H1 (cell line): Measurements from ENCODE around the gene PDRG1. TPM values are rescaled to one million over a fixed set of nuclear protein-coding genes. Genes with fewer than 3 reads are reported as not detected.

Experiments
- CTCF ChIA-PET: fragments of 300-600 bp; sonication (Branson Sonifier 250); formaldehyde crosslinking; loops from one replicate; lab custom pipeline; 2021; ENCODE audit not compliant: partially characterized antibody; lab: Charles Lee
- POLR2A ChIA-PET: fragments of 300-600 bp; sonication (Branson Sonifier 250); formaldehyde crosslinking; loops from one replicate; lab custom pipeline; 2021; ENCODE audit warnings: inconsistent platforms; ENCODE audit not compliant: partially characterized antibody; lab: Charles Lee
- DNase-seq, 2 experiments: peaks; one replicate each; pipeline versions ENCODE4 v3.0.0 to v3.0.0-alpha.2; 2010 to 2022; ENCODE audit warnings: low spot score in 2 of 2, low read depth in 1 of 2, mixed read lengths in 1 of 2
- FAIRE-seq: peaks from 2 replicates; lab custom pipeline; 2011; peaks lifted over from hg19 to GRCh38; lab: Jason Lieb, UNC
- H2AFZ ChIP-seq: 2 replicates; pipeline ENCODE4 v1.8.1; 2012; ENCODE audit warnings: low read length, inconsistent platforms
- H2AK5ac ChIP-seq: 2 replicates; pipeline ENCODE4 v1.6.1; 2013; ENCODE audit warnings: low read depth, low read length
- H2BK120ac ChIP-seq: replicated peaks from 2 replicates; pipeline ENCODE3; 2013; ENCODE audit warnings: low read depth, low read length, inconsistent platforms
- H2BK12ac ChIP-seq: 2 replicates; pipeline ENCODE4 v1.6.1; 2013; ENCODE audit warnings: low read depth, low read length
- H2BK15ac ChIP-seq: 2 replicates; pipeline ENCODE4 v1.6.1; 2013; ENCODE audit warnings: low read length
- H2BK20ac ChIP-seq: 2 replicates; pipeline ENCODE4 v1.6.1; 2013; ENCODE audit warnings: low read length
- H2BK5ac ChIP-seq: 2 replicates; pipeline ENCODE4 v1.6.1; 2013; ENCODE audit warnings: low read depth, low read length
- H3K14ac ChIP-seq: 2 replicates; pipeline ENCODE4 v1.6.1; 2013; ENCODE audit warnings: inconsistent platforms; ENCODE audit not compliant: insufficient read length
- H3K18ac ChIP-seq: 2 replicates; pipeline ENCODE4 v1.6.1; 2013; ENCODE audit warnings: low read length; ENCODE audit errors: extremely low read depth
- H3K23ac ChIP-seq: 2 replicates; pipeline ENCODE4 v1.6.1; 2013; ENCODE audit warnings: inconsistent platforms; ENCODE audit not compliant: insufficient read length
- H3K23me2 ChIP-seq: 2 replicates; pipeline ENCODE4 v1.6.1; 2013; ENCODE audit warnings: low read depth, low read length
- H3K27ac ChIP-seq: 2 replicates; pipeline ENCODE4 v1.6.1; 2011; ENCODE audit warnings: low read depth, low read length, inconsistent platforms
- H3K27me3 ChIP-seq, 4 experiments: replicated peaks in 1 of 4; 1 replicate in 1 of 4; 2 replicates in 3 of 4; pipeline versions ENCODE4 v1.6.1 to v1.8.1; 2011 to 2013; ENCODE audit warnings: low read length in 3 of 4, mild to moderate bottlenecking in 3 of 4, inconsistent platforms in 2 of 4, mixed read lengths in 2 of 4, moderate library complexity in 1 of 4; ENCODE audit not compliant: control insufficient read depth in 3 of 4, insufficient read depth in 3 of 4; ENCODE audit errors: extremely low read depth in 1 of 4
- H3K36me3 ChIP-seq, 4 experiments: 2 replicates each; pipeline versions ENCODE4 v1.6.1 to v1.8.1; 2011 to 2013; ENCODE audit warnings: mild to moderate bottlenecking in 4 of 4, low read length in 3 of 4, moderate library complexity in 2 of 4, control low read depth in 1 of 4, inconsistent platforms in 1 of 4; ENCODE audit not compliant: insufficient read depth in 4 of 4, control insufficient read depth in 2 of 4
- H3K4ac ChIP-seq: replicated peaks from 2 replicates; pipeline ENCODE3; 2013; ENCODE audit warnings: low read length, low read depth, mixed read lengths, inconsistent platforms; ENCODE audit not compliant: insufficient read length
- H3K4me1 ChIP-seq, 4 experiments: replicated peaks in 1 of 4; 1 replicate in 1 of 4; 2 replicates in 3 of 4; pipeline versions ENCODE4 v1.6.1 to v1.8.1; 2011 to 2013; ENCODE audit warnings: low read length in 3 of 4, inconsistent platforms in 2 of 4, mixed read lengths in 1 of 4; ENCODE audit not compliant: insufficient read depth in 4 of 4, control insufficient read depth in 3 of 4
- H3K4me2 ChIP-seq, 2 experiments: 2 replicates each; pipeline versions ENCODE4 v1.6.1 to v1.8.1; 2011 to 2013; ENCODE audit warnings: low read depth in 2 of 2, low read length in 2 of 2, control low read depth in 1 of 2, inconsistent platforms in 1 of 2, mild to moderate bottlenecking in 1 of 2; ENCODE audit not compliant: insufficient read depth in 1 of 2
- H3K4me3 ChIP-seq, 4 experiments: fragments of 200-600, 300-600 bp in 1 of 4; sonication (generic), shearing (Covaris generic), sonication (Bioruptor Twin) in 1 of 4; 2 replicates each; pipeline versions ENCODE4 v1.5.1 to v1.8.1; 2011 to 2016; ENCODE audit warnings: low read length in 4 of 4, low read depth in 3 of 4, control low read depth in 2 of 4, inconsistent platforms in 2 of 4, mild to moderate bottlenecking in 2 of 4, mixed read lengths in 1 of 4, moderate library complexity in 1 of 4; ENCODE audit not compliant: insufficient read depth in 2 of 4; ENCODE audit errors: extremely low read depth in 1 of 4
- H3K56ac ChIP-seq: replicated peaks from 2 replicates; pipeline ENCODE3; 2013; ENCODE audit warnings: low read depth, mild to moderate bottlenecking, mixed read lengths, low read length, inconsistent platforms; ENCODE audit not compliant: insufficient read length
- H3K79me1 ChIP-seq: 2 replicates; pipeline ENCODE4 v1.6.1; 2013; ENCODE audit warnings: low read depth, low read length, control low read depth
- H3K79me2 ChIP-seq, 2 experiments: 2 replicates each; pipeline versions ENCODE4 v1.6.1 to v1.8.1; 2012 to 2013; ENCODE audit warnings: low read length in 2 of 2, mild to moderate bottlenecking in 2 of 2, inconsistent platforms in 1 of 2; ENCODE audit not compliant: insufficient read depth in 2 of 2, control insufficient read depth in 1 of 2
- H3K9ac ChIP-seq, 4 experiments: replicated peaks in 1 of 4; 1 replicate in 1 of 4; 2 replicates in 3 of 4; pipeline versions ENCODE4 v1.6.1 to v1.8.1; 2011 to 2013; ENCODE audit warnings: low read depth in 3 of 4, low read length in 3 of 4, control low read depth in 2 of 4, mild to moderate bottlenecking in 2 of 4, moderate library complexity in 2 of 4, inconsistent platforms in 1 of 4; ENCODE audit errors: extremely low read depth in 1 of 4
- H3K9me3 ChIP-seq, 2 experiments: 2 replicates each; pipeline versions ENCODE4 v1.6.1 to v1.8.1; 2012 to 2013; ENCODE audit warnings: mild to moderate bottlenecking in 2 of 2, moderate library complexity in 2 of 2, control low read depth in 1 of 2, inconsistent platforms in 1 of 2, low read depth in 1 of 2, low read length in 1 of 2, mixed read lengths in 1 of 2; ENCODE audit not compliant: insufficient read depth in 2 of 2
- H4K20me1 ChIP-seq, 2 experiments: replicated peaks in 1 of 2; 2 replicates each; pipeline versions ENCODE3 to v1.8.1; 2011 to 2013; ENCODE audit warnings: inconsistent platforms in 2 of 2, low read length in 2 of 2, mild to moderate bottlenecking in 1 of 2; ENCODE audit not compliant: insufficient read depth in 2 of 2, control insufficient read depth in 1 of 2
- H4K5ac ChIP-seq: 2 replicates; pipeline ENCODE4 v1.6.1; 2013; ENCODE audit warnings: low read length, low read depth, mixed read lengths, inconsistent platforms; ENCODE audit not compliant: insufficient read length
- H4K8ac ChIP-seq: 2 replicates; pipeline ENCODE4 v1.8.0; 2013; ENCODE audit warnings: mild to moderate bottlenecking, moderate library complexity, low read length, inconsistent platforms; ENCODE audit not compliant: insufficient read depth; ENCODE audit errors: extremely low read depth
- H4K91ac ChIP-seq: replicated peaks from 2 replicates; pipeline ENCODE3; 2013; ENCODE audit warnings: low read length, mixed read lengths, inconsistent platforms; ENCODE audit not compliant: insufficient read length
- CBX5 ChIP-seq: fragments of 300-800, 300-1000 bp; sonication (generic); IDR thresholded peaks from 2 replicates; pipeline ENCODE4 v1.7.1; 2016; ENCODE audit warnings: antibody characterized with exemption, low read length, low read depth
- CBX8 ChIP-seq: fragments of 300-800, 300-1000 bp; sonication (generic); IDR thresholded peaks from 2 replicates; pipeline ENCODE4 v1.7.1; 2016; ENCODE audit warnings: low read depth, low read length, borderline replicate concordance
- CREB1 ChIP-seq: IDR thresholded peaks from 2 replicates; pipeline ENCODE4 v1.6.1; 2012; ENCODE audit warnings: inconsistent platforms
- FOSL1 ChIP-seq: IDR thresholded peaks from 2 replicates; pipeline ENCODE4 v1.6.1; 2011; ENCODE audit warnings: mild to moderate bottlenecking, low read depth, low read length, moderate library complexity; ENCODE audit not compliant: insufficient read depth
- HDAC6 ChIP-seq: IDR thresholded peaks from one replicate; pipeline ENCODE4 v1.7.1; 2012; ENCODE audit warnings: low read depth, mild to moderate bottlenecking, inconsistent platforms, low read length, moderate library complexity
- KDM5A ChIP-seq: fragments of 200-600 bp; IDR thresholded peaks from 2 replicates; pipeline ENCODE4 v1.7.1; 2012; ENCODE audit warnings: mild to moderate bottlenecking, low read length, inconsistent platforms, mixed read lengths
- MAX ChIP-seq: IDR thresholded peaks from 2 replicates; pipeline ENCODE4 v1.6.1; 2012; ENCODE audit warnings: inconsistent platforms
- NRF1 ChIP-seq: IDR thresholded peaks from 2 replicates; pipeline ENCODE4 v1.6.1; 2011; ENCODE audit warnings: mild to moderate bottlenecking, low read depth, low read length, improper control_type of control experiment
- PHF8 ChIP-seq: fragments of 200-600 bp; sonication (generic); conservative IDR thresholded peaks from 2 replicates; pipeline ENCODE4 v1.7.1; 2012; ENCODE audit warnings: low read depth, mild to moderate bottlenecking, inconsistent platforms, low read length, moderate library complexity
- RNF2 ChIP-seq: fragments of 200-900, 300-1000 bp; sonication (generic); IDR thresholded peaks from 2 replicates; pipeline ENCODE4 v1.7.1; 2016; ENCODE audit warnings: borderline replicate concordance, low read depth, mild to moderate bottlenecking, antibody characterized with exemption, low read length; ENCODE audit not compliant: poor library complexity, severe bottlenecking; ENCODE audit errors: missing control alignments
- SIN3A ChIP-seq, 2 experiments: IDR thresholded peaks in 1 of 2; conservative IDR thresholded peaks in 1 of 2; 2 replicates each; pipeline ENCODE4 v1.6.1; 2011 to 2012; ENCODE audit warnings: low read length in 2 of 2, improper control_type of control experiment in 1 of 2, low read depth in 1 of 2, mild to moderate bottlenecking in 1 of 2
- SUZ12 ChIP-seq: fragments of 200-600 bp; sonication (generic); IDR thresholded peaks from 2 replicates; pipeline ENCODE4 v1.6.1; 2012; ENCODE audit warnings: mild to moderate bottlenecking, inconsistent platforms, low read length, moderate library complexity, mixed read lengths
- TAF1 ChIP-seq: IDR thresholded peaks from 2 replicates; pipeline ENCODE4 v1.6.1; 2011; ENCODE audit warnings: mild to moderate bottlenecking, low read depth, low read length
- TEAD4 ChIP-seq: IDR thresholded peaks from 2 replicates; pipeline ENCODE4 v1.6.1; 2012; ENCODE audit warnings: low read depth, low read length, inconsistent platforms, mixed read lengths
- YY1 ChIP-seq: IDR thresholded peaks from 2 replicates; pipeline ENCODE4 v1.6.1; 2011; ENCODE audit warnings: low read depth, mild to moderate bottlenecking, low read length
- WGBS, 2 experiments: shearing (Covaris generic) in 1 of 2; methylation state at CpG; one replicate each; pipeline versions ENCODE4 v1.1.6 to v1.1.7; 2013 to 2015; ENCODE audit warnings: low lambda C conversion rate in 2 of 2, mixed read lengths in 2 of 2, inconsistent platforms in 1 of 2, low coverage in 1 of 2, missing lambda C conversion rate in 1 of 2; ENCODE audit not compliant: insufficient replicate concordance in 2 of 2, insufficient coverage in 1 of 2, insufficient read length in 1 of 2; ENCODE audit errors: extremely low coverage in 1 of 2, missing lambda C conversion rate in 1 of 2; 5-methylcytosine and 5-hydroxymethylcytosine counted together
- polyA plus RNA-seq, 7 experiments: library from polyadenylated mRNA; depleted of rRNA in 3 of 7; stranded (reverse) in 5 of 7; unstranded in 2 of 7; fragments of >200 nt in 5 of 7; fragments of 200-250 nt in 2 of 7; gene quantifications; 1 replicate in 5 of 7; 2 replicates in 1 of 7; 4 replicates in 1 of 7; pipeline versions ENCODE4 v1.2.1 to v1.2.3, GENCODE V29; 2011 to 2013; ENCODE audit warnings: missing spikeins in 2 of 7, mixed read lengths in 2 of 7
- total RNA-seq: library from RNA; stranded (reverse); fragmentation: NEBNext Ultra II Directional; extraction: Animal tissue kit (Norgen Biotek cat#: 25700); gene quantifications from 2 replicates; pipeline ENCODE4 v1.2.1, GENCODE V29; 2021

PDRG1 gene
- total and polyA plus RNA-seq, 2 of the 8 experiments (the other 6 are each of a cell fraction or from before 2014, with no cell fraction given), result 14.2 to 20.8 TPM

GRCh38 chr20:31922181-31922580, 29.7 kb downstream of the PDRG1 start:
- Histone ChIP-seq H3K4me2 (no peak overlapping the region), H3K9ac (no peak overlapping the region), H4K8ac (no peak overlapping the region), H2BK12ac (no peak overlapping the region), H3K79me2 (no peaks in the 10 kb centered on the region), H2BK20ac (no peak overlapping the region), H4K20me1 (no peaks in the 10 kb centered on the region), H3K23me2 (no peaks in the 10 kb centered on the region), H3K56ac (no peak overlapping the region), H2AFZ (no peak overlapping the region), H3K4me1 (peaks cover 0 to 22% (median 16%) of the 10 kb centered on the region in 4 experiments; a peak in 6 of 7 replicates), H3K27ac (no peak overlapping the region), H4K91ac (no peak overlapping the region), H3K18ac (no peak overlapping the region), H3K27me3 (no peaks in the 10 kb centered on the region), H2BK120ac (no peak overlapping the region), H3K36me3 (no peaks in the 10 kb centered on the region), H4K5ac (no peak overlapping the region), H3K4ac (no peak overlapping the region), H3K9me3 (no peaks in the 10 kb centered on the region), H3K79me1 (no peaks in the 10 kb centered on the region)
- CTCF ChIA-PET, result interaction anchor here (0.6 to 1.1 kb wide), 2 partner anchors 12 to 61 kb away, joined by 3 to 5 read pairs; no protein-coding TSS in a partner anchor
- no peak for FAIRE-seq
- POLR2A ChIA-PET, result no interaction called here
- DNase-seq, result no peak
- TF ChIP-seq YY1 (no peak), MAX (no peak), CBX5 (no peak), SIN3A (conservative IDR thresholded peaks at IDR 0.05 in 1 of 2, IDR thresholded peaks at IDR 0.05 in 1 of 2; ENCODE audit: low read depth in 1 of 2, low read length in 2 of 2) (no peak), TAF1 (no peak), NRF1 (no peak), RNF2 (no peak), CREB1 (no peak), TEAD4 (no peak), KDM5A (no peak), SUZ12 (no peak), FOSL1 (no peak), HDAC6 (no peak), CBX8 (no peak), PHF8 (no peak)
- TF ChIP-seq, all 59 proteins: peak for 0
- WGBS, 2 experiments, result 89% methylated on average over 4 of the region's 4 CpGs; no CpG with 5 or more reads in 1 of the 2 experiments
- no peak overlapping the region for H3K4me3 ChIP-seq
- H3K14ac ChIP-seq, result no peak overlapping the region
- H3K23ac ChIP-seq, result no peak overlapping the region
- H2AK5ac ChIP-seq, result no peak overlapping the region
- H2BK5ac ChIP-seq, result no peak overlapping the region
- no peak overlapping the region for H2BK15ac ChIP-seq
